ENCODE measurements around the gene RNF208.

Gene RNF208

GRCh38 chr9:137211532-137211931 is 10.5 kb downstream of the RNF208 start:
- DNase-seq: no peak

- no peak for DNase-seq
These were observed 15.4 kb downstream of the RNF208 start for GRCh38 chr9:137206602-137207001.

GRCh38 chr9:137205126-137206069 is 16.6 kb downstream of the RNF208 start, which contains the start of the genes NDOR1 and TMEM203:
NDOR1 (plus strand) TSS chr9:137205700; CDS start chr9:137205778, 78 bp downstream.
TMEM203 (minus strand) TSS chr9:137205648; CDS start chr9:137205414, 234 bp downstream.
- DNase-seq: peak; percentile 89

GRCh38 chr9:137204731-137205125 is 17.3 kb downstream of the RNF208 start:
- DNase-seq: no peak

GRCh38 chr9:137202966-137203365 is 19.1 kb downstream of the RNF208 start:
- no peak for DNase-seq

GRCh38 chr9:137201205-137201868 is 20.7 kb downstream of the RNF208 start:
- DNase-seq: no peak

GRCh38 chr9:137200311-137201204 is 21.5 kb downstream of the RNF208 start, which contains the start of gene TPRN:
TPRN (minus strand) TSS chr9:137200741; CDS start chr9:137200711, 30 bp downstream.
- DNase-seq: peak; percentile 97

GRCh38 chr9:137199411-137200121 is 22.5 kb downstream of the RNF208 start:
- DNase-seq: no peak

GRCh38 chr9:137198902-137199283 is 23.1 kb downstream of the RNF208 start:
- no peak for DNase-seq

GRCh38 chr9:137198051-137198901 is 23.8 kb downstream of the RNF208 start:
- DNase-seq: no peak

GRCh38 chr9:137195525-137196220 is 26.4 kb downstream of the RNF208 start:
- no peak for DNase-seq

- DNase-seq: no peak
These were observed 27.1 kb downstream of the RNF208 start for GRCh38 chr9:137194909-137195308.

- no peak for DNase-seq
These were observed 27.7 kb downstream of the RNF208 start for GRCh38 chr9:137194388-137194787.

- DNase-seq: no peak
These were observed 28.3 kb downstream of the RNF208 start for GRCh38 chr9:137193771-137194170.

GRCh38 chr9:137192859-137193258 is 29.2 kb downstream of the RNF208 start:
- no peak for DNase-seq

- DNase-seq: no peak
These were observed 29.6 kb downstream of the RNF208 start for GRCh38 chr9:137192448-137192780.

GRCh38 chr9:137191691-137192447 is 30.2 kb downstream of the RNF208 start:
- no peak for DNase-seq

- no peak for DNase-seq
These were observed 30.8 kb downstream of the RNF208 start for GRCh38 chr9:137191245-137191644.

- no peak for DNase-seq
These were observed 31.7 kb downstream of the RNF208 start for GRCh38 chr9:137190315-137190856.

Measured in central memory CD4-positive, alpha-beta T cell (primary cell).